LHCN-M2 (cell line): ENCODE results near the gene SNX19. TPM values are rescaled to one million over a fixed set of nuclear protein-coding genes. Genes with fewer than 3 reads are reported as not detected.

Experiments used
- DNase-seq: peaks from one replicate; pipeline ENCODE4 v3.0.0-alpha.2; 2012; ENCODE audit warnings: low read depth
- total RNA-seq: library from RNA; depleted of rRNA; stranded (reverse); fragments of >200 nt; gene quantifications from 2 replicates; pipeline ENCODE4 v1.2.3, GENCODE V29; 2014

SNX19 gene
- total RNA-seq, 1 experiment from 2014 or later: 126 TPM

DNA sequence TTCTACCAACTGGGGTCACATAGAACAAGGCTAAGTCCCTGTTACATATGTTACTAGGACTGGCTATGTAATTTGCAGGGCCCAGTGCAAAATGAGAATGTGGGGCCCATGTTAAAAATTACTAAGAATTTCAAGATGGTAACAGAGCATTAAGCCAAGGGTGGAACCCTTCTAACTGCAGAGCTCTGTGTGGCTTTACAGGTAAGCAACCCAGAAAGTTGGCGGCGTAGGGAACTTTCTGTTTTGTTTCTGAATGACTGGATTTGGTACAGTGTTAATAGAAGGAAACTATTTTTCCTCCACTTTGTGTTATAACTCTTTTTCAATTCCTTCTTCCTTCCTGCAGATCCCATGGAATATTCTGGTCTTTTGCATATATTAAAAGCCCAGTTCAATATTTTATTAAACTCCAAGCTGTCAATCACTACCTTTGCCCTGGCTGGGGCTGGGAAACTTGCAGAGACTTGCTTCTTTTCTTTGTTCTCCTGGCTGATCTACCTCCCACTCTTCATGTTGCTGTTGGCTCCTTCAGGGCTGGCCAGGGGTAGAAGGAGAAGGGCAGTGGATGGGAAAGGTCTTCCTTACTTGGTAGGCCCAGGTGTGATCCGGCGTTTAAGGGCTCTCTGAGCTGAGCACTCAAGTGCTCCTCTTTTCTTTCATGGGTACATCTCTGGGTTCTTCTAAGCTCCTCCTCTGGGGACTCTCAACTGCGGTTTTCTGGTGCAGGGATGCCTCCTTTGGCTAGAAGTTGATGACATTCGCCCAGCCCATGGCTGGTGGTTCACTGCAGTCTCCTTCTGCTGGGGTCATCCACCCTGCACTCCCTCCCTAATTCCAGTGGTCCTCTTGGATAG is 67.7 kb downstream of the SNX19 start:
- DNase-seq: no peak

DNA sequence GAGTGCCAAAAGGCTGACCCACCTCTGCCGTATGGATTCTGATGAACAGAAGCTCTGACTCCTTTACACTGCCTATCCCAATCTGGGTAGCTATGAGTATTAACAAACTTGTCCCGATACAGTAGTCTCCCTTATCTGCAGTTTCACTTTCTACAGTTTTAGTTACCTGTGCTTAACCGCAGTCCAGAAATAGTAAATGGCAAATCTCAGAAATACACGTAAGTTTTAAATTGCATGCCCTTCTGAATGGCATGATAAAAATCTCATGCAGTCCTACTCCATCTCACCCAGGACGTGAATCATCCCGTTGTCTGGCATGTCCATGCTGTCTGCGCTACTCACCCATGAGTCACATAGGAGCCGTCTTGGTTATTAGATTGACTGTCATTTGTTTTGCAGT is 68.8 kb downstream of the SNX19 start:
- DNase-seq: peak; percentile 93

DNA sequence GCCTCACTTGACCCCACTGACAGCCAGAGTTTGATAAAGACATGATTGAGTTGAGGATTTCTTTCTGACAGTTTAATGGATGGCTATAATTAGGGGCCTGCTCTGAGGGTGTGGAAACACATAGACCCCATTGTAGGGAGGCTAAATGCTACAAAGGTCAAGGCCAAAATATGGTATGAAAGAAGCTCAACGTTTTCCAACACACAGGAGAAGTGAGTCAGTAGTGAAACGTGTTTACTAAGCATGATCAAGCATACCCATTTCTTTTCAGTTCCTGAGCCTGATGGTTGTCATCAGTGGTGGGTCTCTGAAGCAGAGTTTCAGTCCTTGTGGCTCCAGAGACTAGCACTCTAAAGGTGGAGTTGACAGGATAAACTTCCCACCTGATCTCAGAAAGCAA is 69.7 kb downstream of the SNX19 start:
- no peak for DNase-seq

DNA sequence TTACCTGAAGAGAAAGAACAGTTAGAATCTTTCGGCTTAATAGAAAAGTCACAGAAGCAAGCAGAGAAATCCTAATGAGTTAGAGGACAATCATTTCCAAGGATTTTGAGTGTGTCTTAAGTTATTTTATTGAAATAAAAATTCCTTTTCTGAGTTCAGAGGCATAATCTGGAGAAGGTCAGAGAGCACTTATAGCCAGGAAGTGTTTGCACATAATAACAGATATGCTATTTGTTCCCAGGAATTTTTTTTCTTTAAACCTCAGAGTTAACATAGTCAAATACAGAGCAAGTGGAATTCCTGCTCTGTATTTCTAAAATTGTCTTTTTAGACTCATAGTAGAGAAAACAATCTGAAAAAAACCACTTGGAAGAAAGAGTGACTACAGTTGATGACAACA is 74.3 kb downstream of the SNX19 start:
- DNase-seq: no peak

DNA sequence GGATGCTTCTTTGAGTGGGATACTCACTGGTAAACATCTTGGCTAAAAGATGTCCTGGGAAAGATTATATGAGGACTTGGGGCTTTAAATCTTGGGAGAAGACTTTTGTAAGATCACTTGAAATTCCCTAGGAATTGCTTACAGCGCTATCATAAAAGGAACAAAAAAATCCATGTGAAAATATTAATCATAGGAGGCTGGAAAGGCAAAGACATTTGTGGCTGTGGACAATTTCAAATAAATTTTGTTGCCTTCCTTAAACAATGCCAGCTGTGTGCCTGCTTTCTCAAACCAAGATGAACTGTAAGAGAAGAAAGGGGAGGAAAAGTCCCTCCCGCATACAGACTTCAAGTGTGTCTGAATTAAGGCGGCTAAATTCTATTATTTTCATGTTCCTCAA is 75.6 kb downstream of the SNX19 start:
- DNase-seq: peak; percentile 43

DNA sequence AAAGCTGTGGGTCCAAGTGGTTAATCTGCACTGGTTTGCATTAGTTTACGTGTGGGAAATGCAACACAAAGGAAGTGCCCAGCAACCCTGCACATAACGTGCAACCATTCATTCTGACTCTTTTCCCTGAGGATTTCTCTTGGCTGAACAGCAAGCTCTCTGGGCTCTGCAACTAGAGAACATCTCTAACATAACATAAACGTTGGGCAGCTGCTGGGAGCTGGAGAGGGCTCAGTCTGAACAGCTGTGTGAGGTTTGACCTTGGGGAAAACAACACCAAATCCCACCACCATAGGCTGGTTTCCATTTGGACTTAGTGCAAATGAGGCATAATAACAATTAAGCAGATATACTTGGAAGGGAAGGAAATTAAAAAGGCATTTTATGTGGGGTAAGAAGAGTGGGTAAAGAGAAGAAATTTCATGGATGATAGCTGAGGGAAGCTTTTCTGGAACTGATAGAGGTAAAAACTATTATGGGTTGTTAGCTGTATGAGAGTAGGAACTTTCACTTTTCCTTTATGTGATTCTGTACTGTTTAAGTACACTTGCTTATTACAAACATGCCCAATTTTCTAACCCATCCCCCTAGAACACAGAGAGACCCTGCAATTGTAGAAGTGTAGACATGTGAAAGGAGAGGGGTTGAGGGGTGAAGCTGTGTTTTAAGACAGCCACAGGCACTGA is 76.2 kb downstream of the SNX19 start:
- peak; percentile 97 for DNase-seq

DNA sequence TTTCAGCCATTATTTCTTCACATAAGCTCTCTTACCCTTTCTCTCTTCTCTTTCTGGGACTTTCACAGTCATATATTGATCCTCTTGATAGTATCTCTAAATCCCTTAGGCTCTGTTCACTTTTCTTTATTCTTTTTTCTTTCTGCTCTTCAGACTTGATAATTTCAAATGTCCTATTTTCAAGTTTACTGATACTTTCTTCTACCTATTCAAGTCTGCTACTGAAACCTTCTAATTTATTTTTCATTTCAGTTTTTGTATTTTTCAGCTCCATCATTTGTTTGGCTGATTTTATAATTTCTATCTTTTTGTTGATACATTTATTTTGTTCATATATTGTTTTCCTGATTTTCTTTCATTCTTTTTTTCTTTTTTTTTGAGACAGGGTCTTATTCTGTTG is 79.1 kb downstream of the SNX19 start:
- no peak for DNase-seq

DNA sequence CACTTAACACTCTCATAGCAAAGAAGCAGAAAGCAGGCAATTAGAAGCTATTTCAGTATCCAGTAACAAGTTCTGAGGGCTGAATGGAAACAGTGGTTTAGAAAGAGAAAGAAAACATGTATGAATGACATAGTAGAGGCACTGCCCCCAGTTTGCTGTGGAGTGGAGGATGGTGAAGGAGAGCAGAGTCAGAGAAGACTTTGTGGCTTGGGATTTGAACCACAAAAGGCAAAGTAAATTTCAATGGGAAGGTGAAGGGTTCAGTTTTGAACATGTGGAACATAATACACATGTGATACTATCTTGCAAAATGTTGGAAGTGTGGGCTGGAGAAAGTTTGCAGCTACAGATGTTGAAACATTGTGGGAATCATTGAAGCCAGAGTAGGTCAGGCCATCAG is 81.4 kb downstream of the SNX19 start:
- no peak for DNase-seq

DNA sequence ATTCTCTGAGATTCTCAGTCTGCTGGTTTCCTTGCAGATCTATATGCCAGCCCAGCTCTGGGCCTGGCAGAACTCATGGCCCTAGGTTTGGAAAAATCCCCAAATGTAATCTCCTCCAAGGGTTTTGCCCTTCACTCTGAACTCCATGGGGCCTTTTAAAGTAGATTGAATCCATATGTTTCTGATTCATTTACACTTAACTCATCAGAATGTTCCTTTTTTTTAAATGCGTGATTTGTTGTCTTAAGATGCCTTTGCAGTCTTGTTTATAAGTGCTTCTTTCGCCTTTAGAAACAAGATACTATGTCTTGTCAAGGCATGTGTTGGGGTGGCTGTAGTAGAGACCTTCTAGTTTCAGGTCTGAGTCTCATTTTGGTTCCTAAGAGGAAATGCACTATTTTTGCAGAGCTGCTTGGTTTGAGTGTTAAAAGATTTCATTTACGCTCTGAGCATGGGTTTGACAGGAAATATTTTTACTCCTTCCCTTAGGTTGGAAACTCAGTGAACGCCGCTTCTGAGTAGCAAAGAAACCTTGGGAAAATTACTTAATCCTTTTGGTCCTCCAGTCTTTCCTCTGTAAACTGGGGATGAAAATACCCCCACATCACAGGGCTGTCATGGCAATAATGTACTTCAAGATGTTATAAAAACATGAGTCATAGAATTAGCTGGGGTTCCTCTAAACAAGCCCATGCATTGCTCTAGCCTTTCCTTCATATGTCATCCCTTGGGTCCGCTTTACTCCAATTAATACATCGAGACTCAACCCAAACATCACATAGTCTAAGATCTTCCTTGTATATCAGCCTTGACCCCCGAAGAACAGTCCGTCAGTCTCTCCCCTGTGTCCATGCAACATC is 83.5 kb downstream of the SNX19 start:
- no peak for DNase-seq

DNA sequence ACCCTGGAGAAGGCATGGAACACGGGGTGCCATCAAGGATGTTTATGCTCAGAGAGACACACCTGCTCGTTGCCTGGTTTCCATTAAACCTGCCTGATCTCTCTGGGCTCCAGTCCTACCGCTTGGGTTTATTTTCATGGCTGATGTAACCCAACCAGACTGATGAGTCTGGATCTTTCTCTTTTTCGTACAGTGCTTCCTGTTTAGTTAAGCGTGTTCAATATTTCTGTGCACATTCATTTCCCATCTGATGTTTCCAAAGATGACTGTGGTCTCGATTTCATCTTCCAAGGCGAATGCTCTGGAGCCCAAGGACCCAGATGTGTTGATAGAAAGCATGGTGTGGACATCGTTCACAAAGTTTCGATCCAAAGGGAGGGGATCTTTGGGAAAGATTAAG is 84.3 kb downstream of the SNX19 start:
- no peak for DNase-seq

DNA sequence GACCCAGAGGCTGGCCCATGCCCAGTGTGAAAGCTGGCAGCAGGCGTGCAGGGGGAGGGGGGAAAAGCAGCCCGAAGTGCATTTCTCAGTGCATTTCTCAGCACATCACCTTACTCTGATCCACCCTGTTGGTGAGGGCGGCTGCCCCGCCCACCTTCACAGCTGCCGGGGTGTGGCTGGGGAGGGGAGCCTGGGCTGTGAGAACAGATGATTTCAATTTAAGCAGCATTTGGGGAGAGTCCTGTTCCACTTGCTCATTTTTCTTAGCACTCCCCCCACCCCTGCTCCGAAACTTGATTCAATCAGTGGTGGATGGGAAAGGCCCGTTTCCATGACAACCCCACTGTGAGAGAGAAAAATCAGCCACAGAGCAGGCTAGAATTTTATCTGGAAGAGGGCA is 84.8 kb downstream of the SNX19 start:
- peak; percentile 82 for DNase-seq

DNA sequence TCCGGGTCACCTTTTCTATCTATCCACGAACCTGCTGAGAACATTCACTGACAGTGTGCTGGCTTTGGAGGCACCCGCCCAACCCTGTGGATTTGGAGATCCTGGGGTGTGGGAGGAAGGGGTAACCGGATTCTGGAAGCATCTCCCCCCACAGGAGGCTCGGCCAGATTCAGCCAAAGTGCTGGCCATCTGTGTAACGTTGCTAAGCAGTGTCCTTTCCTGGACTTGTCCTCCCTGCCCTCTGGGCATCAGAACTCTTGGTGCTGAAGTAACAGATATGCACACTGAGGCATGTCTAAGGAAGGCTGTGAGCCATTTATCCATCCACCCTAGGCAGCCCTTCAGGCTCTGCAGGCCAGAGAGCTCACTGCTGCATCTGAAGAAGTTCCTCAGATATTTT is 85.7 kb downstream of the SNX19 start:
- DNase-seq: no peak

DNA sequence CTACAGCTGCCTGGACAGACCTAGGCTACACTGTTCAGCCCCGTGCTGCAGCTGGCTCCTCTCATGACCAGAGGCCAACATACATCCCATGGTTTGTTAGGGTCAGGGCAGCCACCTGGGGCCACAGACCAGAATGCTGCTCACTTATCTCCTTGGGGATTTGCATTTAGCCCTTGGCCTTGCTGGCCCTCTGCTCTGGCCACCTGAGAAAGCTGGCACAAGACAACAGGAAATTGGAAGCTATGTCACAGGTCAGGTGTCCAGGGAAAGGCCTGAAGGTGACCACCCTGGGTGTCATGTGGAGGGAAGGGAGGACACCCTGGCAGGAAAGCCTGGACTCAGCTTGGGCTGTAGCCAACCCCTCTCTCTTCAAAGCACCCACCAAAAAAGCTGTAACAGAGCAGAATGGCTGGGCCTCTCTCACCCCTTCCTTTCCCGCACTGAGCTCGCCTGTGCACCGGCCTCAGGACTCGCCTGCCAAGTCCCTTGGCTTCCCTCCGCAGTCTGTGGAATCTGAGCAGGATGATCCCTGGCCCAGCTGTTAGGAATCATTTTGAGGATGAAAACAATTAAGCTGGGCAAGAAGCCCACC is 86.3 kb downstream of the SNX19 start:
- DNase-seq: no peak

DNA sequence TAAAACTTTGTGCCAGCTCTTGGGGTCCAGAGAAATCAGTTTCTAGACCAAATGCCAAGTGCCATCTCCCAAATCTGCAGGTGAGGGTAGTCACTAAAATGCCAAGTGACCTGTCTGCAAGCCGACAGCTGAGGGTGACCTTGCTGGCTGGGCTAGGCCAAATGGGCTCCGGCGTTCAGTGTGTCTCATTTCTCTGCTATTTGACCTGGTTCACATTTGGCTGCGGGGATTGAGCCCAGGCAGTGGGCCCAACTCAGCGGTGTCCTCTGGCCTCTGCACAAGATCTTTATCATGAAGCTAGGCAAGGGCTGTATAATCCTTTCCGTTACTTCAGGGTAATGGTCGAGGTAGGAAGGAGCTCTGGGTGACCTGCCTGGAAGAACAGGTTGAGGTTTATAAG is 87.5 kb downstream of the SNX19 start:
- no peak for DNase-seq

DNA sequence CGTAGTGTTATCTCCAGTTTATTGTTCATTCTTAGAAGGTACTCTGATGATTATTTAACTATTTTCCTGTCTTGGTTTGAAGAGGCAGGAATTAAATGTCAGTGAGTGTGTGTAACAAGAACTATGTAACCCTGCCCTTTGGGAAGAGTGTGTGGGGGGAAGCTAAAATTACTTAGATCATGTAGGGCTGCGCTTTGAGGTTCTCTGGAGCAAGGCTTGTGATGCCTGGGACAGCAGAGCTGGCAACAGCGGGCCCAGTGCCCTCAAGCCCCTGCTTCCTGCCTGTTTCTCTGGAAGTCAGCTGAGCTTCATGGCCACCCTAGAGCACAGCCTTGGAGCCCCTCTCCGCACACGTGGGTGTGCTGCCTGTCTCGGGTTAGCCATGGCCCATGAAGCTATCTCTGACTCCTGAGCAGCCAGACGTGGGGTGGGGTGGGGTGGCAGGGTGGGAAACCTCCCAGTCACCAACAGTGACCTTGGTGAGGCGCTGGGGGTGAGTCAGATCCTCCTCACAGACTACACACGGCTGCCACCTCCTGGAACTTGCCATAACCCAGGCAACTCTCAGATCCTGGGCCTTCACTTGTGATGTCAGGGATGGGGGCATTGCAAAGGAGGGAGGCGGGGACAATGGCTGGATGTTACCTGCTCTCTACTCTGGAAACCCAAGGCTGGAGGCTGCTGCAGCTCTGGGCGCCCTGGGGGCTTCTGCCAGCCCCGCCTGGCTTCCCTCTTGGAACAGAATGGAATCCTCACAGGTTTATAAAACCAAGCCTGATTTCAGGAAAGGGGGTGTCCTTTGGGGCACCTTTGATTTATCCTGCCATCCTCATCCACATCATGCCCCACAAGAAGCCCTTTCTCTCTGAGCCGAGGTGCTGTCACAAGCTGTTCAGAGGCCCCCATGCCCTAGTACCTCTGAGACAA is 88.6 kb downstream of the SNX19 start:
- peak; percentile 82 for DNase-seq

DNA sequence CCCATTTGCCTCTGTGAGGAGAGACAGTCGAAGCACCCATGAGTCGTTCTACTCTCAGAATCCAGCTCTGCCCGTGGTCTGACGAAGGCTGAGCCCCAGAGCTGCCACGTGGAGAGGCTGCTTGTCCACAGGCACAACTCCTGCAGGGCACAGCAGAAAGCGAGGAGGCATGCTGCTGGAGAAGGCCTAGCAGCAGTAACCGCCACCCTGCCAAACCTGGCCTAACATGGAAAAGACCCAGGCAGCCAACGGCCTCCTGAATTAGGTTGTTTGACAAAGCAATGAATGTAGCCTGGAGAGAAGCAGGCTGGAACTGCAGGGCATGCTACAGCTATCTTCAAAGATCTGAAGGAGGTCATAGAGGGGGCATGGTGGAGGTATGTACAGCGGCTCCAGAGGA is 89.7 kb downstream of the SNX19 start:
- DNase-seq: no peak

DNA sequence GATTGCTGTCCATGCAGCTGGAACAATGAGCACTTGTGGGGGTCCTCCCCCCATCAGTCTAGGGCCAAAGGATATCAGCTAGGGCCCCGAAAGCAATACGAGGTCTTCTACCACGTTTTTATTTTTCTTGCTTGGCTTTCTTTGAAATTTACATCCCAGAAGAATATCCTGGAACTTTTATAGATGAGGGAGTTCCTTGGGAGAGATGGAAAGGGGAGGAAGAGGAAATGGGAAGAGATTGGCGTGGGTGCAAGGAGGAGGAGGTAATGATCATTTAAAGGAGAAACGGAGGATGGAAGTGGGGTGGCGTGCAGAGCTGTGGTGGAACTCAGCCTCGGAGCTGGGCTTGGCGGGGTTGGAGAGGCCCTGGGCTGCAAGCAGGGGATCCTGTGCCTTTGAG is 90.3 kb downstream of the SNX19 start:
- no peak for DNase-seq

DNA sequence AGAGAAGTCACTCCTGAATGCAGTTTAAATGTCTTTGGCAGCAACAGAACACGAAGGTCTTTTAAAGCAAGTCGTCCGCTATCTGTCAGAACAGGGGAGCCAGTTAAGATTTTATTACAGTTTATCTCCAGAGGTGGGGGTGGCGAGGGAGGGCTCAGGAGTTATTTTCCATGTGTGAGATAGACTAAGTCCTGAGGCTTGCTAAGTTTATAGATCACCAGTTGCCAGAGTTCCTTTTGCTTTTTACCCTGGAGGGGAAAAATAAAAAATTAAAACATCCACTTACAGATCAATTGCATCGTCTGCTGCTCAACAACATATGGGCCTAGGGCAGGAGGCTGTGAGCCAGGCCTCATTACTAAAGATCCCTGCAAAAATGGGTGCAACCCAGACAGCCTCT is 90.7 kb downstream of the SNX19 start:
- DNase-seq: no peak
